Measurements from ENCODE around the gene SKI. TPM values are rescaled to one million over a fixed set of nuclear protein-coding genes. Genes with fewer than 3 reads are reported as not detected.

SKI gene
- total RNA-seq, 1 experiment from 2014 or later: 89.5 TPM

DNA sequence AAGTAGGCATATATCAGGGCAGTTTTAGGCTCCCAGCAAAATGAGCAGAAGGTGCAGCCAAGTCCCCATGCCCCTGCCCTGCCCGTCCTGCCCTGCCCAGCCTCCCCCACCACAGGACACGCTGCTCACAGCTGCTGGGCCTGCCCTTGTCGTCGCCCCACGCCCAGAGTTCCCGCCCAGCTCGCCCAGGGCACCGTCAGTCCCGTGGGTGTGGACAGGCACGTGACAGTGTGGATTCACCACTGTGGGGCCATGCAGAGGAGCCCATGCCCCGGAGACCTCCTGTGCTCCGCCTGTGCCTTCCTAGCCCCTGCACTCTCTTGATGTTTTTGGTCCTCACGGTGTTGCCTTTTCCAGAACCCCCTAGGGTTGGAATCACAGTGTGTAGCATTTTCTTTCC is 40.5 kb upstream of the SKI start:
- Histone ChIP-seq H2AK5ac (ENCODE audit: insufficient read length, low read length) (no peak overlapping the region), H3K27me3 (ENCODE audit: insufficient read depth, low read length) (no peaks in the 10 kb centered on the region), H2BK12ac (ENCODE audit: insufficient read length, low read depth, low read length) (no peak overlapping the region), H4K5ac (ENCODE audit: insufficient read length, low read depth, low read length) (no peak overlapping the region), H3K23ac (ENCODE audit: insufficient read length, low read depth, low read length) (no peak overlapping the region), H3T11ph (ENCODE audit: low read length) (no peak overlapping the region), H3K79me2 (ENCODE audit: insufficient read depth, low read length) (no peaks in the 10 kb centered on the region; the same call in 1 of the 2 replicates), H3K4me1 (ENCODE audit: insufficient read depth, low read length) (no peaks in the 10 kb centered on the region), H2BK15ac (ENCODE audit: low read depth, low read length) (no peak overlapping the region), H3K4ac (ENCODE audit: low read depth, low read length) (no peak overlapping the region), H2BK120ac (ENCODE audit: low read depth, low read length, poor library complexity, severe bottlenecking) (no peak overlapping the region), H2BK5ac (ENCODE audit: insufficient read length, low read length) (no peak overlapping the region), H3K4me2 (ENCODE audit: insufficient read depth, insufficient read length, low read length) (no peak overlapping the region), H3K79me1 (ENCODE audit: insufficient read depth, low read depth, low read length, poor library complexity, severe bottlenecking) (no peaks in the 10 kb centered on the region), H3K9ac (ENCODE audit: extremely low read depth, insufficient read length, low read length) (no peak overlapping the region), H4K8ac (replicated peaks; ENCODE audit: insufficient read length, low read depth, low read length) (no peak overlapping the region), H2BK20ac (ENCODE audit: low read depth, low read length, poor library complexity, severe bottlenecking) (no peak overlapping the region), H3K9me3 (ENCODE audit: control insufficient read depth, low read depth, low read length) (no peaks in the 10 kb centered on the region), H3K14ac (ENCODE audit: insufficient read depth, low read length) (no peak overlapping the region), H4K20me1 (ENCODE audit: control insufficient read depth, insufficient read depth, insufficient read length) (no peaks in the 10 kb centered on the region), H4K91ac (ENCODE audit: insufficient read length, low read depth, low read length) (no peak overlapping the region), H2AFZ (ENCODE audit: low read length) (no peak overlapping the region), H3K27ac (ENCODE audit: insufficient read length, low read depth, low read length) (no peak overlapping the region), H3K18ac (ENCODE audit: insufficient read length, low read depth, low read length) (no peak overlapping the region), H3K56ac (ENCODE audit: insufficient read length, low read depth, low read length) (no peak overlapping the region), H3K23me2 (ENCODE audit: insufficient read length, low read depth, low read length, poor library complexity, severe bottlenecking) (no peaks in the 10 kb centered on the region)
- H3K27me3 Mint-ChIP-seq (ENCODE audit: low read depth): peaks cover under 1% of the 10 kb centered on the region; the same call in 1 of the 2 replicates
- H3K4me3 Mint-ChIP-seq: no peak overlapping the region
- DNase-seq: no peak
- peaks cover 8% of the 10 kb centered on the region in 2 experiments; a peak in 3 of 4 replicates for H3K4me1 Mint-ChIP-seq
- TF ChIP-seq, protein P1, sequence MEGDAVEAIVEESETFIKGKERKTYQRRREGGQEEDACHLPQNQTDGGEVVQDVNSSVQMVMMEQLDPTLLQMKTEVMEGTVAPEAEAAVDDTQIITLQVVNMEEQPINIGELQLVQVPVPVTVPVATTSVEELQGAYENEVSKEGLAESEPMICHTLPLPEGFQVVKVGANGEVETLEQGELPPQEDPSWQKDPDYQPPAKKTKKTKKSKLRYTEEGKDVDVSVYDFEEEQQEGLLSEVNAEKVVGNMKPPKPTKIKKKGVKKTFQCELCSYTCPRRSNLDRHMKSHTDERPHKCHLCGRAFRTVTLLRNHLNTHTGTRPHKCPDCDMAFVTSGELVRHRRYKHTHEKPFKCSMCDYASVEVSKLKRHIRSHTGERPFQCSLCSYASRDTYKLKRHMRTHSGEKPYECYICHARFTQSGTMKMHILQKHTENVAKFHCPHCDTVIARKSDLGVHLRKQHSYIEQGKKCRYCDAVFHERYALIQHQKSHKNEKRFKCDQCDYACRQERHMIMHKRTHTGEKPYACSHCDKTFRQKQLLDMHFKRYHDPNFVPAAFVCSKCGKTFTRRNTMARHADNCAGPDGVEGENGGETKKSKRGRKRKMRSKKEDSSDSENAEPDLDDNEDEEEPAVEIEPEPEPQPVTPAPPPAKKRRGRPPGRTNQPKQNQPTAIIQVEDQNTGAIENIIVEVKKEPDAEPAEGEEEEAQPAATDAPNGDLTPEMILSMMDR (conservative IDR thresholded peaks at IDR 0.05): no peak
- H3K27ac Mint-ChIP-seq: peak overlapping the region in 1 of 3 experiments; percentile 66; a peak in 1 of 7 replicates
- no peaks in the 10 kb centered on the region for H3K9me3 Mint-ChIP-seq
- peaks cover 12 to 38% (median 34%) of the 10 kb centered on the region in 3 experiments; a peak in 6 of 7 replicates for H3K36me3 Mint-ChIP-seq (ENCODE audit: insufficient read depth in 1 of 3, low read depth in 3 of 3)
- WGBS (ENCODE audit: extremely low coverage, insufficient read length, low lambda C conversion rate): no CpG with 5 or more reads among the region's 13 CpGs
